Lower lobe of right lung (tissue), 2 donors: ENCODE results near the gene ECHS1. TPM values are rescaled to one million over a fixed set of nuclear protein-coding genes. Genes with fewer than 3 reads are reported as not detected.
A peak's percentile ranks its signal among the peaks of the same experiment; 100 is the strongest.
"Not testable (repeated sequence)": the region's sequence is repeated elsewhere in the genome, so short reads cannot be mapped to it uniquely, and the experiment has no call there.

Source experiments
- ATAC-seq, 2 donors: fragments of 200-7000 bp; cut with Tn5 transposase; one replicate each; pipeline ENCODE4 v1.9.1; 2020 to 2022; ENCODE audit warnings: mild to moderate bottlenecking in 2 of 2, moderate library complexity in 2 of 2
- DNase-seq: peaks from one replicate; pipeline ENCODE4 v3.0.0-alpha.2; 2020
- H3K27ac ChIP-seq: fragments of 200-600 bp; one replicate; pipeline ENCODE4 v1.8.0; 2022
- H3K27me3 ChIP-seq: fragments of 200-600 bp; one replicate; pipeline ENCODE4 v1.8.0; 2022; ENCODE audit warnings: low read depth
- H3K36me3 ChIP-seq: fragments of 200-600 bp; one replicate; pipeline ENCODE4 v1.8.0; 2022; ENCODE audit warnings: mild to moderate bottlenecking
- H3K4me1 ChIP-seq: fragments of 200-600 bp; one replicate; pipeline ENCODE4 v1.8.0; 2022
- H3K4me3 ChIP-seq: fragments of 200-600 bp; one replicate; pipeline ENCODE4 v1.8.0; 2022; ENCODE audit warnings: mild to moderate bottlenecking
- H3K9me3 ChIP-seq: fragments of 200-600 bp; one replicate; pipeline ENCODE4 v1.8.0; 2022
- CTCF ChIP-seq: fragments of 200-600 bp; IDR thresholded peaks from one replicate; pipeline ENCODE4 v1.8.0; 2022; ENCODE audit warnings: antibody characterized with exemption, mild to moderate bottlenecking
- intact Hi-C: fragments of 100-400 bp; cut with DNase I; formaldehyde crosslinking; loops from one replicate; pipeline ENCODE4 v1.11.0; 2022
- total RNA-seq: library from RNA; stranded (reverse); fragmentation: NEBNext Ultra II Directional; extraction: Animal tissue kit (Norgen Biotek cat#: 25700); gene quantifications from one replicate; pipeline ENCODE4 v1.2.1, GENCODE V29; 2021
- donor health status: DM: no; HTN: yes; CAD: no; lungs with severe emphysema.

Gene ECHS1
- total RNA-seq, 1 donor from 2014 or later = 59.5 TPM

DNA sequence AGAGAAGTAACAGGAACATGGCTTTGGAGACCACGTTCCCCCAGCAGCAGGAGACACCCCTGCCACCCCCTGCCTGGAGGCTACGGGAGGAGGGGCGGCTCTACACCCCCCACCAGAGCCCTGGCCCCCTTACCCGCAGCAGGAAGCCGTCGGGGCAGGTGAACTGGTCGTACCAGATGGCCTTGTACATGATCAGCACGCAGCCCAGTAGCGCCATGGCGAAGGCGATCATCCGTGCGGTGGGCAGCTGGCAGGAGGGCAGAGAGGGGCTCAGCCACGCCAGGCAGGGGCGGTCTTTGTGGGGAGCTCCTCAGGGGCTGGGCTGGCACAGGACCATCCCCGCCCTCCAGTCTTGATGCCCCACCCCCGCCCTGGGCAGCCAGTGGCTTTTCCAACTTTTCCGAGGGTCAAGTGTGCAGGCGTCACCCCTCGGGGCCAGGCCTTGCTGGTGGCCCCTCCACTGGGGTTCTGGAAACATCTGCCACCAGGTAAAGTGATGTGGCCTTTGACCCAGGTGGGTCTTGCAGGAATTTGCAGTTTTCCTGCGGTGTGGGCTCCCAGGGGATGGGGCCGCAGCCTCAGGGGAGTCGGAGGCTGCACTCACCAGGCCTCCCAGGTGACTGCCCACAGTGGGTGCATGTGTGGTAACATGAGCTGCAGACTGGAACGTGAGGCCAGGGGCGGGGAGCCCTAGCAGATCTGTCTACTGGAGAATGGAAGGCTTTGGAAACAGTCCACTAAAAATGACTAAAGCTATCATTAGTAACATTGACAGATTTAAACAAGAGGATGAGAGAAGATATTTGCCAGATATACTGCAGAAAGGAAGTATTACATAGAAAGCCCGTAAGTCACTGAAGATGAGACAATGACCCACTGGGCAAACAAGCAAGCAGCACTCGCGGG is 46.2 kb downstream of the ECHS1 start:
- peaks cover 78% of the 10 kb centered on the region for H3K27me3 ChIP-seq

GRCh38 chr10:133326223-133326551 is 47.0 kb downstream of the ECHS1 start:
- H3K27me3 ChIP-seq = peaks cover 72% of the 10 kb centered on the region
- intact Hi-C loops = no loop called here
- TF ChIP-seq CTCF = no peak
- ATAC-seq = no peak
- peak; percentile 29 for DNase-seq
- peak overlapping the region; percentile 40 for H3K4me3 ChIP-seq
- H3K36me3 ChIP-seq = no peaks in the 10 kb centered on the region
- no peak overlapping the region for H3K27ac ChIP-seq
- H3K9me3 ChIP-seq = no peaks in the 10 kb centered on the region
- H3K4me1 ChIP-seq = peaks cover 25% of the 10 kb centered on the region

More for the DNA sequence above, 46.2 kb downstream of the ECHS1 start:
- Histone ChIP-seq H3K36me3 (no peaks in the 10 kb centered on the region), H3K27ac (no peak overlapping the region), H3K4me3 (no peak overlapping the region), H3K4me1 (peaks cover 25% of the 10 kb centered on the region), H3K9me3 (no peaks in the 10 kb centered on the region)
- no peak for ATAC-seq
- intact Hi-C loops = no loop called here
- TF ChIP-seq CTCF = no peak
- DNase-seq = peak; percentile 40

DNA sequence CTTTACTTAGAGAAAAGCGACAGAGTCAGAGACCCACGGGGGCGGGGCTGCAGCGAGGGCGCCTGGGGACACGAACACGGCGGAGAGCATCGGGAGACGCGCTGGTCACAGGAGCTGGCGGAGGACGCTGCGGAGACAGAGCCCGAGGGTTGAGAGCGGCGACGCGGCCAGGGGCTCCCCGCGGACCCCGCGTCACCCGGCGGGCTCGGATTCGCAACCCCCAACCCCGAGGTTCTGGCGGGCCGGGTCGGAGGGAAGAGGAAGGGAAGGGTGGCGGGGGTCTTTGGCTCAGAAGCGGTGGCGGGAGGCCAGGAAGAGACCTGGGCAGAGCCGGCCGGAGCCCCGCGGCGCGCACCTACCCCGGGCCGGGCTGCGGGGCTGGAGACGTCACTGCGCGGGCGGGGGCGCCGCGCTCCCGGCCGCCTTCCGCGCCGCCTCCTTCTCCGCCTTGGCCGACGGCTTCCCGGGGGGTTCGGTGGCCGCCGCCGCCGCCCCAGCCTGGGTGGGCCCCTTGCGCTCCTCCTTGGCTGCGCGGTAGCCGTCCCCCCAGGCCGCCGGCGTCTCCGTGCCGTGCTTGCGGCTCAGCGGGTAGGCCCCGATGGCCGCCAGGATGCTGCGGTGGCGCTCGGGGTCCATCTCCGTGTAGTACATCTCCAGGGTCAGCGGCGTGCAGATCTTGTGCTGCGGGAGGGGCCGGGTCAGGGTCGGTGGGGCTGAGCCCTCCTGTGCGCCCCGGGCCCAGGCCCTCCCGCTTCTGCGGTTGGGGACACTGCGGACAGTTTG is 47.5 kb downstream of the ECHS1 start:
- Histone ChIP-seq H3K36me3 (no peaks in the 10 kb centered on the region), H3K27ac (no peak overlapping the region), H3K4me1 (peaks cover 25% of the 10 kb centered on the region), H3K9me3 (no peaks in the 10 kb centered on the region), H3K27me3 (peaks cover 66% of the 10 kb centered on the region), H3K4me3 (peak overlapping the region; percentile 40)
- TF ChIP-seq CTCF = no peak
- DNase-seq = peak; percentile 41
- intact Hi-C loops = no loop called here
- ATAC-seq = no peak

DNA sequence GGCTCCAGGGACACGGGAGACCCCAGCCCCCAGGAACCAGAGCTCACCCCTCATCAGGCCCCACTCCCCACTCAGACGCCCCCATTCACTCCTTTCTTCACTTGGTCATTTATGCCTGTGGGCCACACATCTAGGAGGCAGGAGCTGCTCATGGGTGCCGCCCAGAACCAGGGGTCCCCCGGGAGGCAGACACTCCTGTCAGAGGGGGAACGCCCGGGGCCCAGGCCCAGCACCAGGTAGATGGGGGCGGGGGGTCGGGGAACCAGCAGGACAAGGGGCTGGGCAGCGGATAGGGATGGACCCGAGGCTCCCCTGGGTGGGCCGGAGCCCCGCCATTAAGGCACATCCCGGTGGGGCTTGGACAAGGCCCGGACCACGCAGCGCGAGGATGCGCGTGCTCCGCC is 48.3 kb downstream of the ECHS1 start:
- Histone ChIP-seq H3K27ac (no peak overlapping the region), H3K36me3 (no peaks in the 10 kb centered on the region), H3K9me3 (no peaks in the 10 kb centered on the region), H3K27me3 (peaks cover 62% of the 10 kb centered on the region), H3K4me3 (peak overlapping the region; percentile 40), H3K4me1 (peaks cover 23% of the 10 kb centered on the region)
- DNase-seq = peak; percentile 44
- no peak for TF ChIP-seq CTCF
- intact Hi-C loops = no loop called here
- ATAC-seq = peak; percentile 9 to 13

DNA sequence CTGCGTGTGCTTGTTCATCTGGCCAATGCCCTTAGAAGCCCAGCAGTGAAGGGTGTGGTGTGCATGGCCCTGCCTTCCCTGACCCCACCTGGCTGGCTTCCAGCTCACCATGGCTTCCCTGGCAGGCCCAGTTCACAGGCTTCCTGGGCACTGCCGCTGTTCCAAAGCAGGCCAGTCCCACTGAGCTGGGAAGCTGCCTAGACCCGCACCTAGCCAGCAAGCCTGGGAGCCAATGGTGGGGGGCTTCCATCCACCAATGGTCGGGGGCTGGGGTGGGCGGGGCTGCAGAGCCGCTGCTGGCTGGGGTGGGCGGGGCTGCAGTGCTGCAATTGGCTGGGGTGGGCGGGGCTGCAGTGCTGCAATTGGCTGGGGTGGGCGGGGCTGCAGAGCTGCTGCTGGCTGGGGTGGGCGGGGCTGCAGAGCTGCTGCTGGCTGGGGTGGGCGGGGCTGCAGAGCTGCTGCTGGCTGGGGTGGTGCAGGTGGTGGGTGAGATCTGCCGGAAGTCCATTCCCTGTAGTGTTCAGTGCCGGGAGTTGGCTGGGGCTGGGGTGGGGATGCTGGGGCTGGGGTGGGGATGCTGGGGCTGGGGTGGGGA is 48.9 kb downstream of the ECHS1 start:
- Histone ChIP-seq H3K4me3 (no peak overlapping the region), H3K27ac (no peak overlapping the region)
- peak; percentile 70 to 73 for ATAC-seq

DNA sequence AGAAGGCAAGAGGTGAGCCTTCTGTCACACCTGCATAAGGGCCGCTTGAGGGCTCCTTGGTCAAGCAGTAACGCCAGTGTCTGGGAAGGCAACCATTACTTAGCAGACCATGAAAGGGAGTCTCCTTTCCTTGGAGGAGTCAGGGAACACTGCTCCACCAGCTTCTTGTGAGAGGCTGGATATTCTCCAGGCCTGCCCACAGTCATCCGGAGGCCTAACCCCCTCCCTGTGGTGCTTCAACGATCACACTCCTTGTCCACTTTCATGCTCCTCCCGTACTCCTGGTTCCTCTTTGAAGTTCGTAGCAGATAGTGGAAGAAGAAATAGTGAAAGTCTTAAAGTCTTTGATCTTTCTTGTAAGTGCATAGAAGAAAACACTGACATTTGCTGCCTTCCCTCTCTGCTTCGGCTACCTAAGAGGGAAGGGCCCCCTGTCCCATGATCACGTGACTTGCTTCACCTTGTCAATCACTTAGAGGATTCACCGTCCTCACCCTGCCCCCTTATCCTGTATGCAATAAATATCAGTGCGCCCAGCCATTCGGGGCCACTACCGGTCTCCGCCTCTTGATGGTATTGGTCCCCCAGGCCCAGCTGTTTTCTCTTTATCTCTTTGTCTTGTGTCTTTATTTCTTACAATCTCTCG is 51.0 kb downstream of the ECHS1 start:
- not testable (repeated sequence) for H3K27ac ChIP-seq
- H3K27me3 ChIP-seq = peaks cover 42% of the 10 kb centered on the region

More for the DNA sequence above, 48.9 kb downstream of the ECHS1 start:
- no peak for TF ChIP-seq CTCF
- peak; percentile 75 for DNase-seq
- Histone ChIP-seq H3K36me3 (no peaks in the 10 kb centered on the region), H3K9me3 (no peaks in the 10 kb centered on the region), H3K27me3 (peaks cover 56% of the 10 kb centered on the region), H3K4me1 (peaks cover 18% of the 10 kb centered on the region)
- intact Hi-C loops = no loop called here

DNA sequence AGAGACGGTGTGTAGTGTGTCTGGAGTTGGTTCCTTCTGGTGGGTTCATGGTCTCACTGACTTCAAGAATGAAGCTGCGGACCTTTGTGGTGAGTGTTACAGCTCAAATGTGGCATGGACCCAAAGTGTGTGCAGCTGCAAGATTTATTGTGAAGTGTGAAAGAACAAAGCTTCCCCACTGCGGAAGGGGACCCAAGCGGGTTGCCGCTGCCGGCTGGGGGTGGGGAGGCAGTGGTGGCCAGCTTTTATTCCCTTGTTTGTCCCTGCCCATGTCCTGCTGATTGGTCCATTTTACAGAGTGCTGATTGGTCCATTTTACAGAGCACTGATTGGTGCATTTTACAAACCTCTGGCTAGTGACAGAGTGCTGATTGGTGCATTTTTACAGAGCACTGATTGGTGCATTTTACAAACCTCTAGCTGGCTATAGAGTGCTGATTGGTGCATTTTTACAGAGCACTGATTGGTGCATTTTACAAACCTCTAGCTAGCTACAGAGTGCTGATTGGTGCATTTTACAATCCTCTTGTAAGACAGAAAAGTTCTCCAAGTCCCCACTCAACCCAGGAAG is 52.2 kb downstream of the ECHS1 start:
- intact Hi-C loops = not testable (repeated sequence)
- peaks cover 30% of the 10 kb centered on the region for H3K27me3 ChIP-seq

More for the DNA sequence above, 51.0 kb downstream of the ECHS1 start:
- H3K36me3 ChIP-seq, ATAC-seq, H3K9me3 ChIP-seq, H3K4me3 ChIP-seq, intact Hi-C loops: not testable (repeated sequence)
- DNase-seq = peak; percentile 10
- H3K4me1 ChIP-seq = peaks cover 24% of the 10 kb centered on the region

More for the DNA sequence above, 52.2 kb downstream of the ECHS1 start:
- H3K36me3 ChIP-seq, H3K27ac ChIP-seq, H3K9me3 ChIP-seq, ATAC-seq, DNase-seq, H3K4me3 ChIP-seq: not testable (repeated sequence)
- peaks cover 20% of the 10 kb centered on the region for H3K4me1 ChIP-seq
